ENCODE results near the gene ZNF527. TPM values are rescaled to one million over a fixed set of nuclear protein-coding genes. Genes with fewer than 3 reads are reported as not detected.
"Not testable (repeated sequence)": the region's sequence is repeated elsewhere in the genome, so short reads cannot be mapped to it uniquely, and the experiment has no call there.

Gene ZNF527
- polyA plus RNA-seq, 1 experiment: 4.0 TPM

- Histone ChIP-seq H3K9me3 (ENCODE audit: control insufficient read depth, insufficient read depth, low read length) (peaks cover 3% of the 10 kb centered on the region; the same call in 1 of the 2 replicates), H3K27me3 (ENCODE audit: control insufficient read depth, insufficient read depth, low read length) (no peaks in the 10 kb centered on the region), H3K4me3 (ENCODE audit: low read depth, low read length) (no peak overlapping the region), H3K27ac (ENCODE audit: low read depth, low read length) (no peak overlapping the region)
- ChIA-PET POLR2A (no interaction called here), CTCF (no interaction called here)
- no peak for DNase-seq (ENCODE audit: low read depth, low spot score)
- TF ChIP-seq CTCF (IDR thresholded peaks at IDR 0.05; ENCODE audit: low read depth, low read length): no peak
These were observed 15.0 kb upstream of the ZNF527 start for GRCh38 chr19:37355901-37356300.

- no peak for TF ChIP-seq CTCF (IDR thresholded peaks at IDR 0.05; ENCODE audit: low read depth, low read length)
- ChIA-PET CTCF (no interaction called here), POLR2A (no interaction called here)
- Histone ChIP-seq H3K9me3 (ENCODE audit: control insufficient read depth, insufficient read depth, low read length) (peaks cover 39% of the 10 kb centered on the region), H3K4me3 (ENCODE audit: low read depth, low read length) (no peak overlapping the region), H3K27ac (ENCODE audit: low read depth, low read length) (no peak overlapping the region), H3K27me3 (ENCODE audit: control insufficient read depth, insufficient read depth, low read length) (no peaks in the 10 kb centered on the region)
- peak; percentile 24 for DNase-seq (ENCODE audit: low read depth, low spot score)
These were observed 8.9 kb upstream of the ZNF527 start for GRCh38 chr19:37361994-37362393.

GRCh38 chr19:37362733-37363132, 8.2 kb upstream of the ZNF527 start:
- no peak for TF ChIP-seq CTCF (IDR thresholded peaks at IDR 0.05; ENCODE audit: low read depth, low read length)
- Histone ChIP-seq H3K27me3 (ENCODE audit: control insufficient read depth, insufficient read depth, low read length) (no peaks in the 10 kb centered on the region), H3K4me3 (ENCODE audit: low read depth, low read length) (no peak overlapping the region), H3K9me3 (ENCODE audit: control insufficient read depth, insufficient read depth, low read length) (peaks cover 42% of the 10 kb centered on the region), H3K27ac (ENCODE audit: low read depth, low read length) (no peak overlapping the region)
- no peak for DNase-seq (ENCODE audit: low read depth, low spot score)
- ChIA-PET POLR2A (no interaction called here), CTCF (no interaction called here)

- not testable (repeated sequence) for H3K27me3 ChIP-seq (ENCODE audit: control insufficient read depth, insufficient read depth, low read length); DNase-seq (ENCODE audit: low read depth, low spot score)
- Histone ChIP-seq H3K27ac (ENCODE audit: low read depth, low read length) (peak overlapping the region; percentile 65), H3K9me3 (ENCODE audit: control insufficient read depth, insufficient read depth, low read length) (peaks cover 14% of the 10 kb centered on the region), H3K4me3 (ENCODE audit: low read depth, low read length) (peak overlapping the region; percentile 88)
- ChIA-PET CTCF (interaction anchor here (0.7 to 1.2 kb wide), 5 partner anchors 36 to 532 kb away, joined by 3 to 7 read pairs (median 4); a partner anchor contains a TSS), POLR2A (interaction anchor here (0.6 to 1.6 kb wide), 7 partner anchors 20 to 1156 kb away, joined by 3 to 12 read pairs (median 6); partner anchors contain the start of genes ZNF146, ZNF383, ZNF540 and ZNF565)
These were observed 466 bp upstream of the ZNF527 start for GRCh38 chr19:37370386-37370879.

- POLR2A ChIA-PET: no interaction called here
- DNase-seq (ENCODE audit: low read depth, low spot score): no peak
- H3K27ac ChIP-seq (ENCODE audit: low read depth, low read length): no peak overlapping the region
- no peak for TF ChIP-seq CTCF (IDR thresholded peaks at IDR 0.05; ENCODE audit: low read depth, low read length)
- H3K4me3 ChIP-seq (ENCODE audit: low read depth, low read length): no peak overlapping the region
- CTCF ChIA-PET: no interaction called here
- peaks cover 41% of the 10 kb centered on the region for H3K9me3 ChIP-seq (ENCODE audit: control insufficient read depth, insufficient read depth, low read length)
- no peaks in the 10 kb centered on the region for H3K27me3 ChIP-seq (ENCODE audit: control insufficient read depth, insufficient read depth, low read length)
These were observed 18.3 kb downstream of the ZNF527 start for GRCh38 chr19:37389234-37389633.

GRCh38 chr19:37391399-37391798, 20.5 kb downstream of the ZNF527 start:
- CTCF ChIA-PET; DNase-seq (ENCODE audit: low read depth, low spot score); H3K27ac ChIP-seq (ENCODE audit: low read depth, low read length); H3K4me3 ChIP-seq (ENCODE audit: low read depth, low read length); H3K27me3 ChIP-seq (ENCODE audit: control insufficient read depth, insufficient read depth, low read length); POLR2A ChIA-PET: not testable (repeated sequence)
- peaks cover 37% of the 10 kb centered on the region for H3K9me3 ChIP-seq (ENCODE audit: control insufficient read depth, insufficient read depth, low read length)

All from AG04450 (cell line).